GM21576 (cell line): ENCODE results near the gene FAM149B1.

Experiments
- ATAC-seq: cut with Tn5 transposase; IDR thresholded peaks from one replicate; pipeline ENCODE4 v1.9.1; 2021; ENCODE audit warnings: mild to moderate bottlenecking, moderate library complexity; ENCODE audit not compliant: unreplicated experiment

The FAM149B1 gene

GRCh38 chr10:73172867-73173266 lies 4.9 kb downstream of the FAM149B1 start:
- ATAC-seq: no peak

- ATAC-seq: no peak
Observed at GRCh38 chr10:73174148-73174925, 6.4 kb downstream of the FAM149B1 start.

- ATAC-seq: no peak
Observed at GRCh38 chr10:73182568-73182967, 14.6 kb downstream of the FAM149B1 start.

- ATAC-seq: no peak
Observed at GRCh38 chr10:73183667-73184281, 15.9 kb downstream of the FAM149B1 start.

- ATAC-seq: no peak
Observed at GRCh38 chr10:73186266-73186665, 18.3 kb downstream of the FAM149B1 start.

GRCh38 chr10:73190188-73190587 lies 22.3 kb downstream of the FAM149B1 start:
- ATAC-seq: no peak

- ATAC-seq: no peak
Observed at GRCh38 chr10:73205081-73205480, 37.2 kb downstream of the FAM149B1 start.

GRCh38 chr10:73205890-73206289 lies 38.0 kb downstream of the FAM149B1 start:
- no peak for ATAC-seq

GRCh38 chr10:73206385-73206784 lies 38.5 kb downstream of the FAM149B1 start:
- no peak for ATAC-seq

- ATAC-seq: no peak
Observed at GRCh38 chr10:73207883-73208282, 40.0 kb downstream of the FAM149B1 start.

- ATAC-seq: no peak
Observed at GRCh38 chr10:73209705-73210104, 41.8 kb downstream of the FAM149B1 start.

- no peak for ATAC-seq
Observed at GRCh38 chr10:73210395-73211105, 42.6 kb downstream of the FAM149B1 start.

GRCh38 chr10:73211106-73211811 lies 43.3 kb downstream of the FAM149B1 start:
- no peak for ATAC-seq

- no peak for ATAC-seq
Observed at GRCh38 chr10:73215749-73216148, 47.8 kb downstream of the FAM149B1 start.

GRCh38 chr10:73217628-73218027 lies 49.7 kb downstream of the FAM149B1 start:
- no peak for ATAC-seq

- ATAC-seq: no peak
Observed at GRCh38 chr10:73218431-73219191, 50.7 kb downstream of the FAM149B1 start.

GRCh38 chr10:73219384-73219783 lies 51.5 kb downstream of the FAM149B1 start:
- ATAC-seq: no peak

- no peak for ATAC-seq
Observed at GRCh38 chr10:73220989-73221388, 53.1 kb downstream of the FAM149B1 start.

- ATAC-seq: no peak
Observed at GRCh38 chr10:73225518-73225917, 57.6 kb downstream of the FAM149B1 start.

GRCh38 chr10:73226663-73227062 lies 58.7 kb downstream of the FAM149B1 start:
- no peak for ATAC-seq

GRCh38 chr10:73228247-73228646 lies 60.3 kb downstream of the FAM149B1 start:
- ATAC-seq: no peak
